GM18511 (cell line): Measurements from ENCODE around the gene DNAJC12.
A peak's percentile ranks its signal among the peaks of the same experiment; 100 is the strongest.
"Not testable (repeated sequence)": the region's sequence is repeated elsewhere in the genome, so short reads cannot be mapped to it uniquely, and the experiment has no call there.

Experiments
- ATAC-seq: cut with Tn5 transposase; IDR thresholded peaks from one replicate; pipeline ENCODE4 v1.9.1; 2021; ENCODE audit warnings: mild to moderate bottlenecking, moderate library complexity; ENCODE audit not compliant: unreplicated experiment

DNAJC12 gene

GRCh38 chr10:67837541-67838314 is at the start of gene DNAJC12:
Gene DNAJC12, minus strand, starts transcription at chr10:67838188. Its CDS starts 177 bp downstream, at chr10:67838011.
- no peak for ATAC-seq

GRCh38 chr10:67884842-67885670 is 47.1 kb upstream of the DNAJC12 start:
- peak; percentile 73 for ATAC-seq

GRCh38 chr10:67884313-67884841 is 46.4 kb upstream of the DNAJC12 start, which contains the start of gene SIRT1:
Gene SIRT1, plus strand, starts transcription at chr10:67884656. Its CDS starts 66 bp downstream, at chr10:67884722.
- peak; percentile 89 for ATAC-seq

- no peak for ATAC-seq
These were observed 45.8 kb upstream of the DNAJC12 start for GRCh38 chr10:67883710-67884312.

GRCh38 chr10:67878133-67878532 is 40.1 kb upstream of the DNAJC12 start:
- ATAC-seq = no peak

GRCh38 chr10:67877421-67877820 is 39.4 kb upstream of the DNAJC12 start:
- not testable (repeated sequence) for ATAC-seq

GRCh38 chr10:67875340-67876238 is 37.6 kb upstream of the DNAJC12 start:
- no peak for ATAC-seq

GRCh38 chr10:67869996-67870395 is 32.0 kb upstream of the DNAJC12 start:
- no peak for ATAC-seq

- ATAC-seq = no peak
These were observed 30.1 kb upstream of the DNAJC12 start for GRCh38 chr10:67868132-67868531.

GRCh38 chr10:67864607-67865371 is 26.8 kb upstream of the DNAJC12 start:
- ATAC-seq = no peak

- no peak for ATAC-seq
These were observed 25.1 kb upstream of the DNAJC12 start for GRCh38 chr10:67863094-67863493.

- no peak for ATAC-seq
These were observed 23.9 kb upstream of the DNAJC12 start for GRCh38 chr10:67861750-67862432.

- ATAC-seq = no peak
These were observed 21.0 kb upstream of the DNAJC12 start for GRCh38 chr10:67858971-67859370.

GRCh38 chr10:67853512-67853911 is 15.5 kb upstream of the DNAJC12 start:
- no peak for ATAC-seq

GRCh38 chr10:67852761-67853160 is 14.8 kb upstream of the DNAJC12 start:
- no peak for ATAC-seq

- ATAC-seq = no peak
These were observed 13.2 kb upstream of the DNAJC12 start for GRCh38 chr10:67851186-67851585.

GRCh38 chr10:67849331-67850011 is 11.5 kb upstream of the DNAJC12 start:
- ATAC-seq = peak; percentile 96

- no peak for ATAC-seq
These were observed 5.3 kb upstream of the DNAJC12 start for GRCh38 chr10:67843284-67843683.
